ENCODE measurements around the gene RAD51D. TPM values are rescaled to one million over a fixed set of nuclear protein-coding genes. Genes with fewer than 3 reads are reported as not detected.

RAD51D gene
- total and polyA plus RNA-seq, 2 donors (not counting 3 experiments of a cell fraction or from before 2014, with no cell fraction given), result 15.5 to 27.9 TPM

DNA sequence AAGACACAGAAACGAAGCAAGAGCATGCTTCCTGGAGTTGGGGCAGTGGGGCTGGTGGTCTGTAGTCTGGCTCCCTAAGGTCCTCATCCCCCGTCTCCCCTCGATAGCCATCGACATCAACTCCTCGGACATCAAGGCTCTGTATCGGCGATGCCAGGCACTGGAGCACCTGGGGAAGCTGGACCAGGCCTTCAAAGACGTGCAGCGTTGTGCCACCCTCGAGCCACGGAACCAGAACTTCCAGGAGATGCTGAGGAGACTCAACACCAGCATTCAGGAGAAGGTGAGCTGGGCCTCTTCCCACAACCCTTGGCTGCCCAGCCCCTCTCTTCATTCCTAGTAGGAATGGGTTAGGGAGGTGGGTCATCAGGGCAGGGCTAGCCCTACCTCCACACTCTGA lies 30.3 kb upstream of the RAD51D start:
- FAIRE-seq (no peak), DNase-seq (ENCODE audit: low read depth, low spot score) (no peak)
- Histone ChIP-seq H3K4me2 (ENCODE audit: insufficient read depth, low read length) (no peak overlapping the region), H3K27ac (ENCODE audit: insufficient read depth, low read depth, low read length) (no peak overlapping the region), H3K36me3 (ENCODE audit: control insufficient read depth in 2 of 2, extremely low read depth in 1 of 2, insufficient read depth in 2 of 2, low read length in 2 of 2) (no peaks in the 10 kb centered on the region), H3K9me3 (replicated peaks; ENCODE audit: control insufficient read depth, insufficient read depth, low read length) (no peaks in the 10 kb centered on the region), H3K9ac (replicated peaks; ENCODE audit: extremely low read depth, insufficient read depth, low read length) (no peak overlapping the region), H4K20me1 (replicated peaks; ENCODE audit: control insufficient read depth, extremely low read depth, insufficient read depth, low read length) (no peaks in the 10 kb centered on the region), H3K4me1 (ENCODE audit: control insufficient read depth, extremely low read depth, insufficient read depth, low read length) (no peaks in the 10 kb centered on the region), H3K9me1 (replicated peaks; ENCODE audit: control insufficient read depth, extremely low read depth, insufficient read depth, low read length) (no peaks in the 10 kb centered on the region), H2AFZ (ENCODE audit: low read depth, low read length) (no peak overlapping the region), H3K79me2 (ENCODE audit: control insufficient read depth, insufficient read depth, low read length) (no peaks in the 10 kb centered on the region), H3K4me3 (replicated peaks in 1 of 3; ENCODE audit: insufficient read depth in 1 of 3, low read depth in 1 of 3, low read length in 3 of 3) (no peak overlapping the region), H3K27me3 (ENCODE audit: control insufficient read depth in 2 of 2, insufficient read depth in 2 of 2, low read length in 2 of 2) (peaks cover 4 to 9% of the 10 kb centered on the region in 2 experiments)
- POLR2A ChIA-PET, result no interaction called here
- CTCF ChIA-PET, result interaction anchor here (1.2 kb wide), 1 partner anchor 8 kb away, joined by 4 read pairs; no protein-coding TSS in a partner anchor
- intact Hi-C loops (cut with micrococcal nuclease), result loop anchor here (10.0 kb wide), 1 partner anchor 385 kb away; the partner anchor contains the start of gene SLFN12L
- TF ChIP-seq, protein P1, sequence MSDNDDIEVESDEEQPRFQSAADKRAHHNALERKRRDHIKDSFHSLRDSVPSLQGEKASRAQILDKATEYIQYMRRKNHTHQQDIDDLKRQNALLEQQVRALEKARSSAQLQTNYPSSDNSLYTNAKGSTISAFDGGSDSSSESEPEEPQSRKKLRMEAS (IDR thresholded peaks at IDR 0.05; ENCODE audit: insufficient read depth, insufficient read length), result no peak
- TF ChIP-seq EZH2 (IDR thresholded peaks at IDR 0.05; ENCODE audit: borderline replicate concordance, low read depth, low read length, severe bottlenecking) (no peak), GATA2 (IDR thresholded peaks at IDR 0.05; ENCODE audit: insufficient read depth, insufficient read length, low read depth, low read length) (no peak), FOS (IDR thresholded peaks at IDR 0.05; ENCODE audit: borderline replicate concordance, insufficient read depth, low read length) (no peak), POLR2A (IDR thresholded peaks at IDR 0.05; ENCODE audit: low read depth, low read length) (no peak), POLR2AphosphoS5 (IDR thresholded peaks at IDR 0.05; ENCODE audit: insufficient read depth, low read depth, low read length) (no peak), MYC (IDR thresholded peaks at IDR 0.05; ENCODE audit: low read depth, low read length) (no peak)
- TF ChIP-seq, protein P2, sequence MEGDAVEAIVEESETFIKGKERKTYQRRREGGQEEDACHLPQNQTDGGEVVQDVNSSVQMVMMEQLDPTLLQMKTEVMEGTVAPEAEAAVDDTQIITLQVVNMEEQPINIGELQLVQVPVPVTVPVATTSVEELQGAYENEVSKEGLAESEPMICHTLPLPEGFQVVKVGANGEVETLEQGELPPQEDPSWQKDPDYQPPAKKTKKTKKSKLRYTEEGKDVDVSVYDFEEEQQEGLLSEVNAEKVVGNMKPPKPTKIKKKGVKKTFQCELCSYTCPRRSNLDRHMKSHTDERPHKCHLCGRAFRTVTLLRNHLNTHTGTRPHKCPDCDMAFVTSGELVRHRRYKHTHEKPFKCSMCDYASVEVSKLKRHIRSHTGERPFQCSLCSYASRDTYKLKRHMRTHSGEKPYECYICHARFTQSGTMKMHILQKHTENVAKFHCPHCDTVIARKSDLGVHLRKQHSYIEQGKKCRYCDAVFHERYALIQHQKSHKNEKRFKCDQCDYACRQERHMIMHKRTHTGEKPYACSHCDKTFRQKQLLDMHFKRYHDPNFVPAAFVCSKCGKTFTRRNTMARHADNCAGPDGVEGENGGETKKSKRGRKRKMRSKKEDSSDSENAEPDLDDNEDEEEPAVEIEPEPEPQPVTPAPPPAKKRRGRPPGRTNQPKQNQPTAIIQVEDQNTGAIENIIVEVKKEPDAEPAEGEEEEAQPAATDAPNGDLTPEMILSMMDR (IDR thresholded peaks at IDR 0.05; ENCODE audit: extremely low read depth in 1 of 2, insufficient read depth in 1 of 2, low read depth in 1 of 2, low read length in 2 of 2), result no peak
- dilution Hi-C loops (cut with MboI; ENCODE audit: extremely low pct_ligation_motif_present, low sequenced_read_pairs), result no loop called here
- BruUV-seq (replicated peaks), result no TSS peak

Data from endothelial cell of umbilical vein (primary cell).